HEK293 (cell line): ENCODE results near the gene C7orf33.
A peak's percentile ranks its signal among the peaks of the same experiment; 100 is the strongest.
"Not testable (repeated sequence)": the region's sequence is repeated elsewhere in the genome, so short reads cannot be mapped to it uniquely, and the experiment has no call there.

Experiments
- CTCF ChIA-PET: fragments of 350-600 bp; formaldehyde crosslinking; extraction: SDS; loops from one replicate; lab custom pipeline; 2021; ENCODE audit warnings: antibody characterized with exemption; lab: Yijun Ruan, JAX
- POLR2A ChIA-PET: fragments of 300-600 bp; formaldehyde crosslinking; extraction: SDS; loops from one replicate; lab custom pipeline; 2020; ENCODE audit warnings: antibody characterized with exemption, inconsistent platforms; lab: Yijun Ruan, JAX
- H3K27ac ChIP-seq: fragments of 200-500 bp; sonication (Bioruptor generic); 2 replicates; pipeline ENCODE4 v1.5.1; 2014; ENCODE audit warnings: low read depth, low read length, control low read depth, inconsistent platforms; ENCODE audit errors: extremely low read depth
- H3K36me3 ChIP-seq, 2 experiments: fragments of 200-500 bp in 1 of 2; sonication (Bioruptor generic) in 1 of 2; 1 replicate in 1 of 2; 2 replicates in 1 of 2; pipeline ENCODE4 v1.5.1; 2014 to 2017; ENCODE audit warnings: inconsistent platforms in 2 of 2, low read length in 2 of 2; ENCODE audit not compliant: control insufficient read depth in 2 of 2, insufficient read depth in 1 of 2
- H3K4me1 ChIP-seq: fragments of 200-500 bp; sonication (Bioruptor generic); 2 replicates; pipeline ENCODE4 v1.5.1; 2014; ENCODE audit warnings: mild to moderate bottlenecking, low read length, inconsistent platforms; ENCODE audit not compliant: control insufficient read depth, insufficient read depth
- H3K4me3 ChIP-seq: 2 replicates; pipeline ENCODE4 v1.5.1; 2011; ENCODE audit warnings: low read depth, mild to moderate bottlenecking, control low read depth, low read length, moderate library complexity
- H3K9me3 ChIP-seq: fragments of 200-500 bp; sonication (Bioruptor generic); 2 replicates; pipeline ENCODE4 v1.5.1; 2014; ENCODE audit warnings: low read depth, low read length, inconsistent platforms; ENCODE audit not compliant: control insufficient read depth, insufficient read depth
- EGR2 ChIP-seq: fragments of 450-650 bp; formaldehyde crosslinking; IDR thresholded peaks from 2 replicates; pipeline ENCODE4 v1.5.1; 2016; ENCODE audit warnings: low read depth, missing biosample characterization, missing genetic modification characterization
- FEZF1 ChIP-seq: fragments of 450-650 bp; formaldehyde crosslinking; IDR thresholded peaks from 2 replicates; pipeline ENCODE4 v1.5.1; 2016; ENCODE audit warnings: missing biosample characterization, missing genetic modification characterization
- GLI2 ChIP-seq: fragments of 450-650 bp; formaldehyde crosslinking; IDR thresholded peaks from 2 replicates; pipeline ENCODE4; 2017; ENCODE audit warnings: missing biosample characterization, missing genetic modification characterization, low read depth, borderline replicate concordance
- KLF16 ChIP-seq: fragments of 450-650 bp; formaldehyde crosslinking; IDR thresholded peaks from 2 replicates; pipeline ENCODE4 v1.5.1; 2017; ENCODE audit warnings: missing biosample characterization, missing genetic modification characterization
- MZF1 ChIP-seq: fragments of 450-650 bp; formaldehyde crosslinking; IDR thresholded peaks from 2 replicates; pipeline ENCODE4 v1.5.1; 2017; ENCODE audit warnings: missing biosample characterization, missing genetic modification characterization, borderline replicate concordance
- SALL2 ChIP-seq: fragments of 450-650 bp; formaldehyde crosslinking; IDR thresholded peaks from 2 replicates; pipeline ENCODE4 v1.5.0; 2017; ENCODE audit warnings: missing biosample characterization, mild to moderate bottlenecking, missing genetic modification characterization, borderline replicate concordance
- SP7 ChIP-seq: fragments of 450-650 bp; formaldehyde crosslinking; IDR thresholded peaks from 2 replicates; pipeline ENCODE4 v1.5.1; 2016; ENCODE audit warnings: missing biosample characterization, missing genetic modification characterization
- ZFHX2 ChIP-seq: fragments of 450-650 bp; formaldehyde crosslinking; conservative IDR thresholded peaks from 2 replicates; pipeline ENCODE4 v1.5.1; 2016; ENCODE audit warnings: missing biosample characterization, missing genetic modification characterization
- ZFP41 ChIP-seq: fragments of 450-650 bp; formaldehyde crosslinking; IDR thresholded peaks from 2 replicates; pipeline ENCODE4 v1.5.1; 2016; ENCODE audit warnings: missing biosample characterization, missing genetic modification characterization, borderline replicate concordance
- ZNF140 ChIP-seq: fragments of 450-650 bp; formaldehyde crosslinking; IDR thresholded peaks from 2 replicates; pipeline ENCODE4 v1.5.1; 2016; ENCODE audit warnings: missing biosample characterization, missing genetic modification characterization
- ZNF169 ChIP-seq: fragments of 450-650 bp; formaldehyde crosslinking; IDR thresholded peaks from 2 replicates; pipeline ENCODE4 v1.5.1; 2016; ENCODE audit warnings: missing biosample characterization, missing genetic modification characterization
- ZNF184 ChIP-seq: fragments of 450-650 bp; IDR thresholded peaks from 2 replicates; pipeline ENCODE4 v1.5.1; 2018; ENCODE audit warnings: missing biosample characterization, mild to moderate bottlenecking, missing genetic modification characterization
- ZNF350 ChIP-seq: fragments of 450-650 bp; formaldehyde crosslinking; IDR thresholded peaks from 2 replicates; pipeline ENCODE4 v1.5.0; 2017; ENCODE audit warnings: missing biosample characterization, mild to moderate bottlenecking, missing genetic modification characterization
- ZNF510 ChIP-seq: fragments of 450-650 bp; formaldehyde crosslinking; IDR thresholded peaks from 2 replicates; pipeline ENCODE4 v1.5.1; 2018; ENCODE audit warnings: mild to moderate bottlenecking, missing genetic modification characterization, missing biosample characterization; ENCODE audit not compliant: insufficient replicate concordance
- ZNF514 ChIP-seq: fragments of 450-650 bp; formaldehyde crosslinking; IDR thresholded peaks from 2 replicates; pipeline ENCODE4 v1.5.1; 2016; ENCODE audit warnings: missing biosample characterization, missing genetic modification characterization
- ZNF571 ChIP-seq: fragments of 450-650 bp; formaldehyde crosslinking; IDR thresholded peaks from 2 replicates; pipeline ENCODE4 v1.5.0; 2017; ENCODE audit warnings: missing biosample characterization, missing genetic modification characterization
- ZNF660 ChIP-seq: fragments of 450-650 bp; IDR thresholded peaks from 2 replicates; pipeline ENCODE4 v1.5.1; 2018; ENCODE audit warnings: missing biosample characterization, mild to moderate bottlenecking, missing genetic modification characterization
- ZNF664 ChIP-seq: fragments of 450-650 bp; formaldehyde crosslinking; IDR thresholded peaks from 2 replicates; pipeline ENCODE4 v1.5.1; 2016; ENCODE audit warnings: missing biosample characterization, missing genetic modification characterization
- ZNF747 ChIP-seq: fragments of 450-650 bp; formaldehyde crosslinking; IDR thresholded peaks from 2 replicates; pipeline ENCODE4 v1.5.1; 2016; ENCODE audit warnings: missing biosample characterization, missing genetic modification characterization
- ZNF843 ChIP-seq: fragments of 450-650 bp; formaldehyde crosslinking; IDR thresholded peaks from 2 replicates; pipeline ENCODE4 v1.5.1; 2016; ENCODE audit warnings: missing biosample characterization, missing genetic modification characterization
- ZXDB ChIP-seq: fragments of 450-650 bp; formaldehyde crosslinking; IDR thresholded peaks from 2 replicates; pipeline ENCODE4 v1.5.1; 2016; ENCODE audit warnings: missing biosample characterization, missing genetic modification characterization
- TF ChIP-seq, protein P1 (sequence below): fragments of 450-650 bp; formaldehyde crosslinking; IDR thresholded peaks from 2 replicates; pipeline ENCODE4 v1.5.1; 2017; ENCODE audit warnings: missing biosample characterization, missing genetic modification characterization
- TF ChIP-seq, protein P2 (sequence below): fragments of 450-650 bp; formaldehyde crosslinking; IDR thresholded peaks from 2 replicates; pipeline ENCODE4 v1.5.1; 2016; ENCODE audit warnings: missing biosample characterization, missing genetic modification characterization

The C7orf33 gene

DNA sequence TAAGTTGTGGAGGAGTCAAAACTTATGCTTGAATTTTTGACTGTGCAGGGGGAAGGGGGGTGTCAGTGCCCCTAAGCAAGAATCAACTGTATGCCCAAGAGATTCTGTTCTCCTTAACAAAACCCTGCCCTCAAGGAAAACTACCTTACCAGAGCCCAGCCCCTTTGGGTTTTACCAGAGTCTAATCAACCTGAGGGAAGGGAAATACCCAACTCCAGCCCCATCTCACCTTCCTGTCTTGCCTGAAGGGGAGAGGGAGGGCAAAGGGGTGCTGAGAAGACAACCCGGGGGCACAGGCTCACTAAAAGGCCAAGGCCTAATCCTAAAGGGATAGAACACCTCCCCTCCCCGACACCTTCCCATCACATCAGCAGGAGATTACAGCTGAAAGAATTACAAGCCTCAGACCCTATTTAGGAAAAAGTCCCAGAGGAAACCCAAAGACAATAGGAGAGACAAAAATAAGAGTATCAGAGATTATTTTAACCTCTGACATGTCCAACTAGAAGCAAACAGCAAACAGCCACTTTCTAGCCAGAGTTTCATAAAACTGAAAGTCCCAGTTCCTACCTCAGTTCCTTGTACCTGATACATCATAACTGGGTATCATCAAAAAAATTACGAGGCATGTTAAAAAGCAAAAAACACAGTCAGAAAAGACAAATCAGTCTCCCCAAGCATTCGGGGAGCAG lies 26.8 kb upstream of the C7orf33 start:
- Histone ChIP-seq H3K4me3 (no peak overlapping the region), H3K9me3 (no peaks in the 10 kb centered on the region)
- TF ChIP-seq ZXDB (no peak), ZNF843 (tag by site-specific recombination) (no peak), KLF16 (no peak), ZNF660 (tag by site-specific recombination) (no peak), ZNF510 (tag by site-specific recombination) (no peak)
- TF ChIP-seq, all 188 proteins: peak for 0
- Histone ChIP-seq H3K27ac (no peak overlapping the region), H3K36me3 (no peaks in the 10 kb centered on the region), H3K4me1 (no peaks in the 10 kb centered on the region)
- POLR2A ChIA-PET: no interaction called here
- CTCF ChIA-PET: interaction anchor here (1.5 to 2.1 kb wide), 2 partner anchors 11 to 299 kb away, joined by 3 to 14 read pairs; no protein-coding TSS in a partner anchor

- H3K36me3 ChIP-seq, H3K27ac ChIP-seq, POLR2A ChIA-PET, H3K4me1 ChIP-seq, H3K4me3 ChIP-seq, H3K9me3 ChIP-seq: not testable (repeated sequence)
- CTCF ChIA-PET: interaction anchor here (1.5 to 2.1 kb wide), 2 partner anchors 11 to 300 kb away, joined by 3 to 14 read pairs; no protein-coding TSS in a partner anchor
- peak; percentile 42; the same call in 1 of the 2 replicates for TF ChIP-seq ZNF350 (tag by site-specific recombination)
These were observed 26.2 kb upstream of the C7orf33 start for GRCh38 chr7:148564275-148564951.

DNA sequence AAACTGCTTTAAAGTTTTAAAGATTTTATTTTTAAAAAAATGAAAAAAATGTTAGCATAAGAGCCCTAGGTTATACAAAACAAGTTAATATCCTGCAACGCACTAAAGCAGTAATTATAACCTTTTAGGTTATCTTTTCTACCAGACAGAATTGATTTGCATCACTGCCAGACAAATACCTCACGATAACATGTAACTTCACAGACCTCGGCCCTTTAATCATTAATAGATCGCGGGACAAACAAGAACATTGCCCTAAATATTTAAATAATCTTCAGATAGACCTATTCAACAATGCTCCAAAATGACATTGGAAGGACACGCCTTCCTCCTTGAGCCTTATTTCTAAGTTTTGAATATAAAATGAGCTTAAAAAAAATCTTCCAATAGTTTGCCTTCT lies 23.8 kb upstream of the C7orf33 start:
- Histone ChIP-seq H3K4me3 (no peak overlapping the region), H3K4me1 (no peaks in the 10 kb centered on the region), H3K9me3 (no peaks in the 10 kb centered on the region), H3K27ac (no peak overlapping the region), H3K36me3 (no peaks in the 10 kb centered on the region)
- ChIA-PET CTCF (interaction anchor here (0.7 kb wide), 1 partner anchor 84 kb away, joined by 3 read pairs; no protein-coding TSS in a partner anchor), POLR2A (no interaction called here)
- TF ChIP-seq ZNF140 (tag by site-specific recombination) (no peak), SP7 (tag by site-specific recombination) (no peak), ZNF664 (tag by site-specific recombination) (no peak), ZNF747 (tag by site-specific recombination) (no peak)

DNA sequence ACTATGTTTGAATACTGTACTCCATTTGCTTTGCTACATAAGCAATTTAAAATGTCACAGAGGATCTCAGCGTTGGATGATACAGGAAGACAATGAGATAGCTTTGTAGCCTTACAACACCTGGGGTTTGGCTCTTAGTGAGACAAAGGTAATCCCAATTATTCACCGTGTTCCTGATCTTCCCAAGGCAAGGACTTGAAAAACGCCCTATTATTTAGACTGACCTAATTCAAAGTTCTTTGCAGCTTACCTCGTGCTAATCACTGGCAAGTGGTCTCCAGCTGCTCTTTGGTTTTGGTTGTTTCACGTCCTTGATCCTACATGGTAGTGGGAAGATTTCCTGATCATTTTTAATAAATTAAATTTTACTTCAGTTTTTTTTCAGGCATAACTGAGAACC lies 23.0 kb upstream of the C7orf33 start:
- POLR2A ChIA-PET: no interaction called here
- Histone ChIP-seq H3K36me3 (no peaks in the 10 kb centered on the region), H3K4me3 (no peak overlapping the region), H3K9me3 (no peaks in the 10 kb centered on the region), H3K27ac (no peak overlapping the region), H3K4me1 (no peaks in the 10 kb centered on the region)
- TF ChIP-seq, protein P1, sequence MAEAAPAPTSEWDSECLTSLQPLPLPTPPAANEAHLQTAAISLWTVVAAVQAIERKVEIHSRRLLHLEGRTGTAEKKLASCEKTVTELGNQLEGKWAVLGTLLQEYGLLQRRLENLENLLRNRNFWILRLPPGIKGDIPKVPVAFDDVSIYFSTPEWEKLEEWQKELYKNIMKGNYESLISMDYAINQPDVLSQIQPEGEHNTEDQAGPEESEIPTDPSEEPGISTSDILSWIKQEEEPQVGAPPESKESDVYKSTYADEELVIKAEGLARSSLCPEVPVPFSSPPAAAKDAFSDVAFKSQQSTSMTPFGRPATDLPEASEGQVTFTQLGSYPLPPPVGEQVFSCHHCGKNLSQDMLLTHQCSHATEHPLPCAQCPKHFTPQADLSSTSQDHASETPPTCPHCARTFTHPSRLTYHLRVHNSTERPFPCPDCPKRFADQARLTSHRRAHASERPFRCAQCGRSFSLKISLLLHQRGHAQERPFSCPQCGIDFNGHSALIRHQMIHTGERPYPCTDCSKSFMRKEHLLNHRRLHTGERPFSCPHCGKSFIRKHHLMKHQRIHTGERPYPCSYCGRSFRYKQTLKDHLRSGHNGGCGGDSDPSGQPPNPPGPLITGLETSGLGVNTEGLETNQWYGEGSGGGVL (tag by site-specific recombination): no peak
- TF ChIP-seq ZNF664 (tag by site-specific recombination) (no peak), EGR2 (no peak), ZNF169 (tag by site-specific recombination) (no peak), ZNF350 (tag by site-specific recombination) (no peak), ZNF184 (tag by site-specific recombination) (no peak), ZNF514 (no peak), ZFP41 (tag by site-specific recombination) (no peak), MZF1 (no peak), ZNF571 (tag by site-specific recombination) (no peak), SALL2 (tag by site-specific recombination) (no peak), ZFHX2 (tag by site-specific recombination) (no peak), GLI2 (tag by site-specific recombination) (no peak), FEZF1 (tag by site-specific recombination) (no peak)
- TF ChIP-seq, protein P2, sequence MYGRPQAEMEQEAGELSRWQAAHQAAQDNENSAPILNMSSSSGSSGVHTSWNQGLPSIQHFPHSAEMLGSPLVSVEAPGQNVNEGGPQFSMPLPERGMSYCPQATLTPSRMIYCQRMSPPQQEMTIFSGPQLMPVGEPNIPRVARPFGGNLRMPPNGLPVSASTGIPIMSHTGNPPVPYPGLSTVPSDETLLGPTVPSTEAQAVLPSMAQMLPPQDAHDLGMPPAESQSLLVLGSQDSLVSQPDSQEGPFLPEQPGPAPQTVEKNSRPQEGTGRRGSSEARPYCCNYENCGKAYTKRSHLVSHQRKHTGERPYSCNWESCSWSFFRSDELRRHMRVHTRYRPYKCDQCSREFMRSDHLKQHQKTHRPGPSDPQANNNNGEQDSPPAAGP (tag by site-specific recombination): no peak
- CTCF ChIA-PET: no interaction called here
